ENCODE measurements around the gene OTOP3.
"Not testable (repeated sequence)": the region's sequence is repeated elsewhere in the genome, so short reads cannot be mapped to it uniquely, and the experiment has no call there.

DNA sequence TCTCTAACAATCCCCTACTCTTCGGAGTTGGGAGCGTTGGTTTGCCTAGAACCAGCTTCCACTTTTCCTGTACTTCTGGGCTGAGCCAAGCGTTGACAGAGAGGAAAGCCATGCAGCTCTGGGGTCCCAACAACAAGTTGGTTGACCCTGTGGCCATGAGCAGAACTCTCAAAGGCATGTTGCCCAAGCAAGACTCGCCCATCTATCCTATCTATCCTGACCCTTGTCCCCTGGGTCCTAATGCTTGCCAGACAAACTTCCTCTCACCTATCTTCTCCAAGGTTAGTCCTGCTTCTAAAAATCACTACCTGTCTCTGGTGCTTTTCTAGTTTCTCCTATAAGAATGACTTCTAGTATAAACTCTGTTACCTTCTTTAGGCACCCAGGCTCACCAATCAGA, 26.6 kb upstream of the OTOP3 start:
- TF ChIP-seq POLR2A, POLR2AphosphoS5, TAF1, SPI1, POU2F2 (IDR thresholded peaks at IDR 0.05; ENCODE audit: low read depth, low read length): not testable (repeated sequence)
